Activated CD8-positive, alpha-beta memory T cell treated with anti-CD3 and anti-CD28 coated beads, Interleukin-2, amount 50 U/mL, for 24 hours (primary cell): Measurements from ENCODE around the gene BRSK2.
"Not testable (repeated sequence)": the region's sequence is repeated elsewhere in the genome, so short reads cannot be mapped to it uniquely, and the experiment has no call there.

Experiments used
- DNase-seq: peaks from one replicate; pipeline ENCODE4 v3.0.0-alpha.2; 2020; ENCODE audit errors: extremely low read depth

BRSK2 gene

GRCh38 chr11:1499261-1499890 lies 109.6 kb downstream of the BRSK2 start:
- no peak for DNase-seq

GRCh38 chr11:1499899-1500298 lies 110.2 kb downstream of the BRSK2 start:
- DNase-seq: no peak

GRCh38 chr11:1500466-1501420 lies 111.0 kb downstream of the BRSK2 start:
- DNase-seq: no peak

- no peak for DNase-seq
Observed at GRCh38 chr11:1501421-1502167, 111.9 kb downstream of the BRSK2 start.

- DNase-seq: no peak
Observed at GRCh38 chr11:1502168-1502953, 112.6 kb downstream of the BRSK2 start.

- DNase-seq: no peak
Observed at GRCh38 chr11:1502954-1503707, 113.4 kb downstream of the BRSK2 start.

GRCh38 chr11:1503708-1504104 lies 114.0 kb downstream of the BRSK2 start:
- DNase-seq: no peak

GRCh38 chr11:1504138-1504537 lies 114.4 kb downstream of the BRSK2 start:
- DNase-seq: no peak

- DNase-seq: no peak
Observed at GRCh38 chr11:1504581-1505290, 115.0 kb downstream of the BRSK2 start.

- no peak for DNase-seq
Observed at GRCh38 chr11:1505480-1505879, 115.7 kb downstream of the BRSK2 start.

- DNase-seq: no peak
Observed at GRCh38 chr11:1506981-1507380, 117.2 kb downstream of the BRSK2 start.

GRCh38 chr11:1507381-1508140 lies 117.8 kb downstream of the BRSK2 start:
- DNase-seq: no peak

GRCh38 chr11:1508491-1508891 lies 118.8 kb downstream of the BRSK2 start:
- DNase-seq: no peak

GRCh38 chr11:1508986-1509385 lies 119.3 kb downstream of the BRSK2 start:
- DNase-seq: no peak

GRCh38 chr11:1509626-1510255 lies 120.0 kb downstream of the BRSK2 start:
- no peak for DNase-seq

GRCh38 chr11:1510351-1510750 lies 120.6 kb downstream of the BRSK2 start:
- DNase-seq: not testable (repeated sequence)

GRCh38 chr11:1510928-1511327 lies 121.2 kb downstream of the BRSK2 start:
- DNase-seq: no peak

- DNase-seq: no peak
Observed at GRCh38 chr11:1511937-1512496, 122.3 kb downstream of the BRSK2 start.
